OCI-M2 (cell line): ENCODE measurements around the gene IL25.
"Not testable (repeated sequence)": the region's sequence is repeated elsewhere in the genome, so short reads cannot be mapped to it uniquely, and the experiment has no call there.

ENCODE experiments used
- DNase-seq: peaks from one replicate; lab custom pipeline; 2025; ENCODE audit not compliant: unreplicated experiment; lab: John Stamatoyannopoulos, UW

Gene IL25

GRCh38 chr14:23371865-23372264 lies 744 bp upstream of the IL25 start:
- no peak for DNase-seq

- no peak for DNase-seq
These were observed 432 bp downstream of the IL25 start for GRCh38 chr14:23373041-23373440.

- DNase-seq: no peak
These were observed 3.1 kb downstream of the IL25 start for GRCh38 chr14:23375527-23376251.

- DNase-seq: no peak
These were observed 4.0 kb downstream of the IL25 start, which contains the start of gene CMTM5 for GRCh38 chr14:23376482-23377197. Gene CMTM5, plus strand, starts transcription at chr14:23377046. Its CDS starts 206 bp downstream, at chr14:23377252.

GRCh38 chr14:23377198-23377550 lies 4.6 kb downstream of the IL25 start:
- no peak for DNase-seq

- DNase-seq: no peak
These were observed 5.3 kb downstream of the IL25 start for GRCh38 chr14:23377573-23378563.

GRCh38 chr14:23378612-23379220 lies 6.1 kb downstream of the IL25 start:
- no peak for DNase-seq

GRCh38 chr14:23379366-23380196 lies 7.0 kb downstream of the IL25 start:
- DNase-seq: no peak

- no peak for DNase-seq
These were observed 7.7 kb downstream of the IL25 start for GRCh38 chr14:23380197-23380914.

GRCh38 chr14:23380976-23381375 lies 8.4 kb downstream of the IL25 start:
- DNase-seq: no peak

- DNase-seq: no peak
These were observed 9.3 kb downstream of the IL25 start for GRCh38 chr14:23381871-23382270.

- DNase-seq: no peak
These were observed 9.7 kb downstream of the IL25 start for GRCh38 chr14:23382276-23382675.

GRCh38 chr14:23382731-23383440 lies 10.3 kb downstream of the IL25 start:
- DNase-seq: no peak

GRCh38 chr14:23384364-23385080 lies 11.9 kb downstream of the IL25 start:
- no peak for DNase-seq

- no peak for DNase-seq
These were observed 12.6 kb downstream of the IL25 start for GRCh38 chr14:23385244-23385641.

- no peak for DNase-seq
These were observed 13.1 kb downstream of the IL25 start for GRCh38 chr14:23385642-23386265.

GRCh38 chr14:23386266-23386657 lies 13.7 kb downstream of the IL25 start:
- DNase-seq: not testable (repeated sequence)

GRCh38 chr14:23386999-23387398 lies 14.4 kb downstream of the IL25 start:
- no peak for DNase-seq
